WTC11 (cell line): ENCODE data around the gene SMIM41. TPM values are rescaled to one million over a fixed set of nuclear protein-coding genes. Genes with fewer than 3 reads are reported as not detected.

Experiments used
- ATAC-seq: fragments of 200-7000 bp; cut with Tn5 transposase; 2 replicates; pipeline ENCODE4 v1.10.0; 2021; ENCODE audit warnings: mild to moderate bottlenecking, moderate library complexity
- CTCF ChIA-PET: fragments of 300-600 bp; sonication (Branson Sonifier 250); formaldehyde crosslinking; loops from one replicate; lab custom pipeline; 2021; ENCODE audit warnings: antibody characterized with exemption; lab: Charles Lee
- POLR2A ChIA-PET: fragments of 350-600 bp; sonication (Branson Sonifier 250); formaldehyde crosslinking; loops from one replicate; lab custom pipeline; 2021; ENCODE audit warnings: antibody characterized with exemption; lab: Charles Lee
- DNase-seq: peaks from one replicate; pipeline ENCODE4 v3.0.0; 2021; ENCODE audit warnings: low spot score
- H3K27ac Mint-ChIP-seq: 2 replicates; pipeline ENCODE4 v1.8.0; 2021; ENCODE audit warnings: mixed read lengths
- H3K27me3 Mint-ChIP-seq: 2 replicates; pipeline ENCODE4 v1.8.0; 2021; ENCODE audit warnings: low read depth, mild to moderate bottlenecking, moderate library complexity, mixed read lengths
- H3K36me3 Mint-ChIP-seq: 2 replicates; pipeline ENCODE4 v1.8.0; 2021; ENCODE audit warnings: mixed read lengths
- H3K4me1 Mint-ChIP-seq: 2 replicates; pipeline ENCODE4 v1.8.0; 2022; ENCODE audit warnings: mixed read lengths
- H3K4me3 Mint-ChIP-seq: 2 replicates; pipeline ENCODE4 v1.8.0; 2021; ENCODE audit warnings: mild to moderate bottlenecking, moderate library complexity, mixed read lengths
- H3K9me3 Mint-ChIP-seq: 2 replicates; pipeline ENCODE4 v1.8.0; 2021; ENCODE audit warnings: mixed read lengths
- CREM ChIP-seq: sonication (generic); formaldehyde crosslinking; IDR thresholded peaks from 2 replicates; pipeline ENCODE4 v1.8.1; 2022; ENCODE audit warnings: mild to moderate bottlenecking, missing genetic modification reagents, moderate library complexity
- E2F1 ChIP-seq: sonication (generic); formaldehyde crosslinking; IDR thresholded peaks from 2 replicates; pipeline ENCODE4 v1.8.0; 2022; ENCODE audit warnings: mild to moderate bottlenecking, missing genetic modification reagents
- EMX1 ChIP-seq: fragments of 250-450 bp; sonication (Bioruptor Pico); IDR thresholded peaks from 2 replicates; pipeline ENCODE4 v1.8.0; 2021; ENCODE audit warnings: mild to moderate bottlenecking
- OVOL2 ChIP-seq: fragments of 250-450 bp; sonication (Bioruptor Pico); IDR thresholded peaks from 2 replicates; pipeline ENCODE4 v1.9.0; 2021; ENCODE audit warnings: mild to moderate bottlenecking, borderline replicate concordance
- RORB ChIP-seq: fragments of 250-450 bp; sonication (Bioruptor Pico); IDR thresholded peaks from 2 replicates; pipeline ENCODE4 v1.9.0; 2021; ENCODE audit warnings: mild to moderate bottlenecking
- ZNF138 ChIP-seq: sonication (generic); formaldehyde crosslinking; conservative IDR thresholded peaks from 2 replicates; pipeline ENCODE4 v1.8.1; 2022; ENCODE audit warnings: mild to moderate bottlenecking, moderate library complexity, missing genetic modification reagents
- ZNF396 ChIP-seq: fragments of 250-450 bp; sonication (Bioruptor Pico); IDR thresholded peaks from 2 replicates; pipeline ENCODE4 v1.8.0; 2021; ENCODE audit warnings: mild to moderate bottlenecking, moderate library complexity, borderline replicate concordance
- ZSCAN18 ChIP-seq: fragments of 250-450 bp; sonication (Bioruptor Pico); IDR thresholded peaks from 2 replicates; pipeline ENCODE4 v2.1.2; 2022; ENCODE audit warnings: mild to moderate bottlenecking, moderate library complexity
- total RNA-seq: library from RNA; stranded (reverse); gene quantifications from 3 replicates; pipeline ENCODE4 v1.2.3, GENCODE V29; 2021
- TF ChIP-seq, protein P1 (sequence below): sonication (generic); formaldehyde crosslinking; IDR thresholded peaks from 2 replicates; pipeline ENCODE4 v1.8.1; 2022; ENCODE audit warnings: mild to moderate bottlenecking, moderate library complexity, missing genetic modification reagents
- TF ChIP-seq, protein P2 (sequence below): fragments of 250-450 bp; sonication (Bioruptor Pico); IDR thresholded peaks from 2 replicates; pipeline ENCODE4 v1.9.0; 2021; ENCODE audit warnings: mild to moderate bottlenecking, borderline replicate concordance
- TF ChIP-seq, protein P3 (sequence below): fragments of 250-450 bp; sonication (Bioruptor Pico); IDR thresholded peaks from 2 replicates; pipeline ENCODE4 v1.9.0; 2021; ENCODE audit warnings: mild to moderate bottlenecking
- TF ChIP-seq, protein P4 (sequence below): sonication (generic); formaldehyde crosslinking; IDR thresholded peaks from 2 replicates; pipeline ENCODE4 v1.8.1; 2022; ENCODE audit warnings: mild to moderate bottlenecking, missing genetic modification reagents, moderate library complexity, borderline replicate concordance

Gene SMIM41
- total RNA-seq, 1 experiment from 2014 or later, result not detected

- CTCF ChIA-PET, result interaction anchor here (3.9 kb wide), 1 partner anchor 51 kb away, joined by 15 read pairs; no protein-coding TSS in a partner anchor
- no peak for ATAC-seq
- DNase-seq, result no peak
- Mint-ChIP-seq H3K27me3 (no peaks in the 10 kb centered on the region), H3K9me3 (no peaks in the 10 kb centered on the region), H3K4me3 (no peak overlapping the region), H3K27ac (no peak overlapping the region), H3K36me3 (peaks cover 50% of the 10 kb centered on the region), H3K4me1 (peaks cover 11% of the 10 kb centered on the region)
- POLR2A ChIA-PET, result no interaction called here
- no peak for TF ChIP-seq ZNF138
- no peak for TF ChIP-seq E2F1
- TF ChIP-seq ZNF396 (CRISPR knock-in tag), result no peak
- no peak for TF ChIP-seq RORB (CRISPR knock-in tag)
- TF ChIP-seq, protein P1, sequence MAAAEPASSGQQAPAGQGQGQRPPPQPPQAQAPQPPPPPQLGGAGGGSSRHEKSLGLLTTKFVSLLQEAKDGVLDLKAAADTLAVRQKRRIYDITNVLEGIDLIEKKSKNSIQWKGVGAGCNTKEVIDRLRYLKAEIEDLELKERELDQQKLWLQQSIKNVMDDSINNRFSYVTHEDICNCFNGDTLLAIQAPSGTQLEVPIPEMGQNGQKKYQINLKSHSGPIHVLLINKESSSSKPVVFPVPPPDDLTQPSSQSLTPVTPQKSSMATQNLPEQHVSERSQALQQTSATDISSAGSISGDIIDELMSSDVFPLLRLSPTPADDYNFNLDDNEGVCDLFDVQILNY (CRISPR knock-in tag), result no peak
Measured at GRCh38 chr12:52076811-52077210, 2.7 kb upstream of the SMIM41 start.

- DNase-seq (no peak), ATAC-seq (no peak)
- Mint-ChIP-seq H3K36me3 (peaks cover 39% of the 10 kb centered on the region), H3K4me3 (no peak overlapping the region), H3K27me3 (no peaks in the 10 kb centered on the region), H3K9me3 (no peaks in the 10 kb centered on the region), H3K4me1 (peaks cover 17% of the 10 kb centered on the region), H3K27ac (no peak overlapping the region)
- POLR2A ChIA-PET, result interaction anchor here (0.6 kb wide), 1 partner anchor 783 kb away, joined by 3 read pairs; no protein-coding TSS in a partner anchor
- CTCF ChIA-PET, result interaction anchor here (0.7 to 6.2 kb wide), 3 partner anchors 8 to 53 kb away, joined by 3 to 84 read pairs (median 15); partner anchors contain the start of gene ATG101
- TF ChIP-seq ZSCAN18 (CRISPR knock-in tag) (no peak), CREM (no peak), EMX1 (CRISPR knock-in tag) (no peak), OVOL2 (CRISPR knock-in tag) (no peak), ZNF138 (no peak)
- TF ChIP-seq, protein P2, sequence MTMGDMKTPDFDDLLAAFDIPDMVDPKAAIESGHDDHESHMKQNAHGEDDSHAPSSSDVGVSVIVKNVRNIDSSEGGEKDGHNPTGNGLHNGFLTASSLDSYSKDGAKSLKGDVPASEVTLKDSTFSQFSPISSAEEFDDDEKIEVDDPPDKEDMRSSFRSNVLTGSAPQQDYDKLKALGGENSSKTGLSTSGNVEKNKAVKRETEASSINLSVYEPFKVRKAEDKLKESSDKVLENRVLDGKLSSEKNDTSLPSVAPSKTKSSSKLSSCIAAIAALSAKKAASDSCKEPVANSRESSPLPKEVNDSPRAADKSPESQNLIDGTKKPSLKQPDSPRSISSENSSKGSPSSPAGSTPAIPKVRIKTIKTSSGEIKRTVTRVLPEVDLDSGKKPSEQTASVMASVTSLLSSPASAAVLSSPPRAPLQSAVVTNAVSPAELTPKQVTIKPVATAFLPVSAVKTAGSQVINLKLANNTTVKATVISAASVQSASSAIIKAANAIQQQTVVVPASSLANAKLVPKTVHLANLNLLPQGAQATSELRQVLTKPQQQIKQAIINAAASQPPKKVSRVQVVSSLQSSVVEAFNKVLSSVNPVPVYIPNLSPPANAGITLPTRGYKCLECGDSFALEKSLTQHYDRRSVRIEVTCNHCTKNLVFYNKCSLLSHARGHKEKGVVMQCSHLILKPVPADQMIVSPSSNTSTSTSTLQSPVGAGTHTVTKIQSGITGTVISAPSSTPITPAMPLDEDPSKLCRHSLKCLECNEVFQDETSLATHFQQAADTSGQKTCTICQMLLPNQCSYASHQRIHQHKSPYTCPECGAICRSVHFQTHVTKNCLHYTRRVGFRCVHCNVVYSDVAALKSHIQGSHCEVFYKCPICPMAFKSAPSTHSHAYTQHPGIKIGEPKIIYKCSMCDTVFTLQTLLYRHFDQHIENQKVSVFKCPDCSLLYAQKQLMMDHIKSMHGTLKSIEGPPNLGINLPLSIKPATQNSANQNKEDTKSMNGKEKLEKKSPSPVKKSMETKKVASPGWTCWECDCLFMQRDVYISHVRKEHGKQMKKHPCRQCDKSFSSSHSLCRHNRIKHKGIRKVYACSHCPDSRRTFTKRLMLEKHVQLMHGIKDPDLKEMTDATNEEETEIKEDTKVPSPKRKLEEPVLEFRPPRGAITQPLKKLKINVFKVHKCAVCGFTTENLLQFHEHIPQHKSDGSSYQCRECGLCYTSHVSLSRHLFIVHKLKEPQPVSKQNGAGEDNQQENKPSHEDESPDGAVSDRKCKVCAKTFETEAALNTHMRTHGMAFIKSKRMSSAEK, result no peak
Measured at GRCh38 chr12:52078276-52078675, 1.2 kb upstream of the SMIM41 start.

- Mint-ChIP-seq H3K4me3 (no peak overlapping the region), H3K4me1 (peaks cover 19% of the 10 kb centered on the region), H3K27me3 (no peaks in the 10 kb centered on the region), H3K36me3 (peaks cover 23% of the 10 kb centered on the region), H3K9me3 (no peaks in the 10 kb centered on the region), H3K27ac (no peak overlapping the region)
- ATAC-seq, result no peak
- no peak for DNase-seq
- ChIA-PET POLR2A (interaction anchor here (0.6 to 3.0 kb wide), 5 partner anchors 11 to 54 kb away, joined by 3 to 11 read pairs (median 5); partner anchors contain the start of genes ATG101 and NR4A1), CTCF (interaction anchor here (1.0 to 11.4 kb wide), 15 partner anchors 10 to 790 kb away, joined by 3 to 388 read pairs (median 8); partner anchors contain the start of gene ATG101)
- TF ChIP-seq, protein P3, sequence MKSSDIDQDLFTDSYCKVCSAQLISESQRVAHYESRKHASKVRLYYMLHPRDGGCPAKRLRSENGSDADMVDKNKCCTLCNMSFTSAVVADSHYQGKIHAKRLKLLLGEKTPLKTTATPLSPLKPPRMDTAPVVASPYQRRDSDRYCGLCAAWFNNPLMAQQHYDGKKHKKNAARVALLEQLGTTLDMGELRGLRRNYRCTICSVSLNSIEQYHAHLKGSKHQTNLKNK, result no peak
- TF ChIP-seq, protein P4, sequence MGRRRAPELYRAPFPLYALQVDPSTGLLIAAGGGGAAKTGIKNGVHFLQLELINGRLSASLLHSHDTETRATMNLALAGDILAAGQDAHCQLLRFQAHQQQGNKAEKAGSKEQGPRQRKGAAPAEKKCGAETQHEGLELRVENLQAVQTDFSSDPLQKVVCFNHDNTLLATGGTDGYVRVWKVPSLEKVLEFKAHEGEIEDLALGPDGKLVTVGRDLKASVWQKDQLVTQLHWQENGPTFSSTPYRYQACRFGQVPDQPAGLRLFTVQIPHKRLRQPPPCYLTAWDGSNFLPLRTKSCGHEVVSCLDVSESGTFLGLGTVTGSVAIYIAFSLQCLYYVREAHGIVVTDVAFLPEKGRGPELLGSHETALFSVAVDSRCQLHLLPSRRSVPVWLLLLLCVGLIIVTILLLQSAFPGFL (CRISPR knock-in tag), result no peak
Measured at GRCh38 chr12:52080403-52081251, 1.1 kb downstream of the SMIM41 start.
